Myometrial cell (primary cell): ENCODE measurements around the gene ZFP90. TPM values are rescaled to one million over a fixed set of nuclear protein-coding genes. Genes with fewer than 3 reads are reported as not detected.

Experiments used
- total RNA-seq: library from RNA; depleted of rRNA; stranded (reverse); fragments of >200 nt; gene quantifications from 2 replicates; pipeline ENCODE4 v1.2.3, GENCODE V29; 2015

The ZFP90 gene
- total RNA-seq = 14.1 and 18.8 TPM in 2 replicates

DNA sequence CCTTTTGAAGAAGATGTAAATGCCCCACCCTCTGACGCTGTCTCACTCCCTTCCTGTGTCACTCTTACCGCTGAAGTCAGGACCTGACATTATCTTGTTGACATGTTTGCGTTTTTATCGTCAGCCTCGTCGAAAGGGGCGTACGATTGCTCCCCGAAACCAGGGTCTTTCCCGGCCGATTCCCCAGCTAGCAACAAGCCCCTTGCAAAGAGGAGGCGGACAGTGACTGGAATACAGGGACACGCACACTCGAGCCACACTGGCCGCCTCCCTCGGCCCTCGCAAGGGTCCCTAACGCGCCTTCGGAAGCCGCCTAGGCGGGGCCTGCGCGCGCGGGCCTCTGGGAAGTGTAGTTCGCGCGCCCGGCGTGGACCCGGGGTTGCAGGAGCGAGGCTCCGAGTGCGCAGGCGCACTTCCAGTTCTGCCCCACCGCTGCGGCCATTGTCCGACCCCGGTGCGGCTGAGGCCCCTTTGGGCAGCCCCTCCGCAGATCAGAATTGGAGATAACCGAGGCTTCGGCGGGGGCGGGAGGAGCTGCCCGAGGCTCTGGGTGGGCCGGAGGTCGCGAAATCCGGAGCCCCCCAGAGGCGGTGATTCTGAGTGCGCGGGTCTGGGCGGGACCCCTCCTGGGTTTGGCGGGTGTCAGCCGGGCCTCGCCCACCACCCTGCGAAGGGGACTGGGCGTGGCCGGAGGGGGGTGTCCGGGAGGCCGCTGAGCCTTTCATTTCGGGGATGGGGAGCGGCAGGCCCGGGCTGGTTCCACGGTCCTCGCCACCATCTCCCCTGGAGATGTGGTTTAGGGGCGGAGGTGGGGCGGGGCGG is at the start of gene ZFP90:
ZFP90 (plus strand) TSS at position 412 of the 822 bp plus-strand sequence. CDS start 502 bp downstream, outside the sequence.

Other genes starting within 250 kb of the ZFP90 start
- 9.8 and 11.5 TPM in 2 replicates for gene SLC7A6OS, start 228.3 kb upstream of the ZFP90 start, total RNA-seq
- 79.0 and 87.9 TPM in 2 replicates for gene PRMT7, start 228.3 kb upstream of the ZFP90 start, total RNA-seq
- 0.18 and 0.58 TPM in 2 replicates for gene SMPD3, start 90.8 kb upstream of the ZFP90 start, total RNA-seq
- 0.29 and 0.71 TPM in 2 replicates for gene CDH3, start 106.0 kb downstream of the ZFP90 start, total RNA-seq
- gene CDH1, start 198.0 kb downstream of the ZFP90 start, total RNA-seq = not detected in 2 replicates